Duodenal mucosa (tissue), 2 donors: ENCODE data around the gene REEP3.

ENCODE experiments used
- H3K27ac ChIP-seq: one replicate; pipeline ENCODE4 v1.7.0; 2013; ENCODE audit warnings: low read depth, low read length
- H3K27me3 ChIP-seq, 2 donors: one replicate each; pipeline ENCODE4 v1.7.0; 2013; ENCODE audit warnings: low read length in 2 of 2, control low read depth in 1 of 2; ENCODE audit not compliant: insufficient read depth in 2 of 2, control insufficient read depth in 1 of 2
- H3K36me3 ChIP-seq, 2 donors: one replicate each; pipeline ENCODE4 v1.7.0; 2013; ENCODE audit warnings: low read length in 2 of 2, control low read depth in 1 of 2; ENCODE audit not compliant: insufficient read depth in 2 of 2, control insufficient read depth in 1 of 2
- H3K4me1 ChIP-seq, 2 donors: one replicate each; pipeline ENCODE4 v1.7.0; 2013; ENCODE audit warnings: low read length in 2 of 2, control low read depth in 1 of 2; ENCODE audit not compliant: insufficient read depth in 2 of 2, control insufficient read depth in 1 of 2
- H3K4me3 ChIP-seq, 2 donors: one replicate each; pipeline ENCODE4 v1.7.0; 2013; ENCODE audit warnings: low read length in 2 of 2, low read depth in 1 of 2
- H3K9ac ChIP-seq, 2 donors: one replicate each; pipeline ENCODE4 v1.7.0; 2013; ENCODE audit warnings: low read length in 2 of 2, low read depth in 1 of 2
- H3K9me3 ChIP-seq, 2 donors: one replicate each; pipeline ENCODE4 v1.7.0; 2013; ENCODE audit warnings: low read length in 2 of 2, control low read depth in 1 of 2; ENCODE audit not compliant: control insufficient read depth in 1 of 2

REEP3 gene

DNA sequence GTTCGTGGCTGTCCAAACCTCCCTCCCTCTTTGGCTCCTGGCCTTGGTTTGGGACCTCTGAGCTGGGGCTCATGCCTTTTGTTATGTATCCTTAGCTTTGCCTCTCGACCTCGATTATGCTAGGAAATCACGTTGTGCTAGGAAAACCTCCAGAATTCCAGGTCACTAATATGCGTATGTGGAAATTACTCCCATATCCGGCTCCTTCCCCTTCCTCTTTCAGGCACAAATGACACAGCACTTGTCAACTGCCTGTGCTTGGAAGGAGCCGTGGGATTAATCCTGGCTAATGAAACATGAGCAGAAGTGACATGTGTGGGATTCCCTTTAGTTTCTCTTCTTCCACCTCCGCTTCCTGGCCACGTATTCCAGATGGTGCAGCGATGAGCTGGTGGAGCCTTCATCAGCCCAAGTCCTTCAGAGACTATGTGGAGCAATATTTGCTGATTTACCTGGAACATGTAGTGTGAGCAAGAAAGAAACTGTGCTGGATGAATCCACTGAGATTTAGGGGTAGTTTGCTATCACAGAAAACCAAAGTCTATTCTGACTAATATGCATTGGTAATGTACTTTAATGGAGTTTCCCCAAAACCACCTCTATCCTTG is 149.2 kb downstream of the REEP3 start:
- H3K27ac ChIP-seq, result peak overlapping the region; percentile 30
- no peaks in the 10 kb centered on the region for H3K9me3 ChIP-seq
- H3K4me3 ChIP-seq, result no peak overlapping the region
- H3K9ac ChIP-seq, result no peak overlapping the region
- H3K4me1 ChIP-seq, result peaks cover 4 to 9% of the 10 kb centered on the region in 2 donors
- H3K27me3 ChIP-seq, result no peaks in the 10 kb centered on the region
- no peaks in the 10 kb centered on the region for H3K36me3 ChIP-seq

DNA sequence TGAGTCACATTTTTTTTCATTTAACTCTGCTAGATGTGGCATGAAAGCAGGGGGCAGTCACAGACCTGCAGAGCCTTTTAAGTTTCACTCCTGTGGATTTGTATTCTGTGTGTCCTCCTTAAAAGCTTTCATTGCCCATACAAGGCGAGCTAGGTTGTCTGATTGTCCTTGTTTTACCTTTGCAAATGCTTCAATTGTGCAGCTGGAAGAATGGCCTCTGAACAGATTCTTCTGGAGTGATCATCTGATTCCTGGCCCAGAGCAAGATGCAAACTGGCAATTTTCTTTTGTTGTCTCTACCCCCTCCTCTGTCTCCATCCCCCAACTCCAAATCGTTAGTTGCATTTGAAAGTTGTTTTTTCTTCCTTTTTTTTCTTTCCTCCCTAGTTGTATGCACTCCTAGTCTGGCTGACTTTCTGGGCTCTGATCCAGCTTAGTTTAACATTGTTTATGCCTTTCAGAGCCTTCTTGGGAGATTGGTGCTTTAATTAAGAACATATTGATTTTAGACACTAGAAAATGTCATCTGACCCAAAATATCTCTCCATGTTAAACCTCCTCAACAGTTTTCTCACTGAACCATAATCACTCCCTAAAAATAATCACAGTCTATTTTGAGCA is 150.2 kb downstream of the REEP3 start:
- Histone ChIP-seq H3K27me3 (no peaks in the 10 kb centered on the region), H3K27ac (no peak overlapping the region), H3K9me3 (no peaks in the 10 kb centered on the region), H3K4me3 (no peak overlapping the region), H3K9ac (no peak overlapping the region), H3K4me1 (peaks cover 4 to 9% of the 10 kb centered on the region in 2 donors), H3K36me3 (no peaks in the 10 kb centered on the region)

DNA sequence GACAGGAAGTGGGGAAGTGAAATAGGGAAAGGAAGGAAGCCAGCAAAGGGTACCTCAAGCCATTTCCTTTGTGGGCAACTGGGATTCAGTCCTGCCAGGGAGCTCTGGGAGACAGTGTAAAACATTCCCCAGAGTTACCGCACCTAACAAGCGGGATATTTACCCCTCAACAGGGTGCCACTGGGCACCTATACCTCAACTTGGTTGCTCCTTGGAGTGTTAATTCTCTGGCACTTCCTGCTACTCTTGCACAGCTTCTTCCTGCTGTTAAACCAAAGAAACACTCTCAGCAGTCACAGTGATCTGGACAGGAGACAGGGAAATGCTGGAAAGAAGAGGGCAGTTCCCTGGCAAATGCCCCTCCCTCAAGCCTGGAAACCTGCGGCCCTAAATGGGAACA is 151.3 kb downstream of the REEP3 start:
- H3K9me3 ChIP-seq, result no peaks in the 10 kb centered on the region
- H3K27me3 ChIP-seq, result no peaks in the 10 kb centered on the region
- peaks cover 4 to 9% of the 10 kb centered on the region in 2 donors for H3K4me1 ChIP-seq
- no peaks in the 10 kb centered on the region for H3K36me3 ChIP-seq
- no peak overlapping the region for H3K9ac ChIP-seq
- no peak overlapping the region for H3K4me3 ChIP-seq
- H3K27ac ChIP-seq, result no peak overlapping the region

DNA sequence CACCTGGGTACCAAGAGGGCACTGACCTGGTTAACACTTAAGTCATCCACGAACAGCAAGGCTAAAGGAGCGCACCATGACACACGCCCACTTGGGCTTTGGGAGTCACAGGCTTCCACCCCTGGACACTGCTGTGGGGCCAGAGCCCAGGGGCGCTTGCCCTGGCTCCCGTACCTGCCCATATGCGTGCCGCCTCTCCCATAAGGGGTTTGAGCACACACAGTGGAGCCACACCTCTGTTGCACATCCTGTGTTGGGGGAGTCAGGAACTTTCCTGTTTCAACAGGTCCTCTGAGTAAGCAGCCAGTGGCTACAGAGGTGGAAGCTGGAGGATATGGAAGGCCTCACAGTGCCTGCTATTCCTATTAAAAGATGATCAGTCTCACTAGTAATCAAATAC is 152.0 kb downstream of the REEP3 start:
- Histone ChIP-seq H3K27me3 (no peaks in the 10 kb centered on the region), H3K4me1 (peaks cover 4 to 9% of the 10 kb centered on the region in 2 donors), H3K36me3 (no peaks in the 10 kb centered on the region), H3K27ac (no peak overlapping the region), H3K9me3 (no peaks in the 10 kb centered on the region), H3K9ac (no peak overlapping the region), H3K4me3 (no peak overlapping the region)

DNA sequence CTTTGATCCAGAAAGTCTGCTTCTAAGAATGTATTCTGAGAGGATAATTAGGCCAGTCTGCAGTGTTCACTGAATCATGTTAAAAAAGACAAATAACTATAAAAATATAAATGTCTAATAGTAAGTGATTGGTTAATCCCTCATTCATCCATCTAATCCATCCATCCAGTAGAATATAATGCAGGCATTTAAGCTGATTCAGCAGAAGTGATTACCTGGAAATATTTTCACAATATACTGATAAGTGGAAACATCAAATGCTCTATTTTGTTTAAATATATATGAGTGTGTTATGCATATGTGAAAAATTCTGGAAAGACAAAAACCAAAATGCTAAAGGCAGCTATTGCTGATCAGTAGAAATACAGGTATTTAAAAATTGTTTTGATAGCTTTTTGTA is 152.6 kb downstream of the REEP3 start:
- Histone ChIP-seq H3K4me3 (no peak overlapping the region), H3K4me1 (peaks cover 4 to 9% of the 10 kb centered on the region in 2 donors), H3K9me3 (no peaks in the 10 kb centered on the region), H3K27ac (no peak overlapping the region), H3K36me3 (no peaks in the 10 kb centered on the region), H3K27me3 (no peaks in the 10 kb centered on the region), H3K9ac (no peak overlapping the region)
